GM23338 (cell line): Measurements from ENCODE around the gene PRR20D.

ENCODE experiments used
- CREB1 ChIP-seq: fragments of 250-450 bp; sonication (Bioruptor Pico); IDR thresholded peaks from 2 replicates; pipeline ENCODE4 v1.5.0; 2020; ENCODE audit warnings: low read depth, mild to moderate bottlenecking, moderate library complexity
- POLR2AphosphoS5 ChIP-seq: IDR thresholded peaks from 2 replicates; pipeline ENCODE4 v1.6.1; 2016; ENCODE audit warnings: antibody characterized with exemption, low read depth

DNA sequence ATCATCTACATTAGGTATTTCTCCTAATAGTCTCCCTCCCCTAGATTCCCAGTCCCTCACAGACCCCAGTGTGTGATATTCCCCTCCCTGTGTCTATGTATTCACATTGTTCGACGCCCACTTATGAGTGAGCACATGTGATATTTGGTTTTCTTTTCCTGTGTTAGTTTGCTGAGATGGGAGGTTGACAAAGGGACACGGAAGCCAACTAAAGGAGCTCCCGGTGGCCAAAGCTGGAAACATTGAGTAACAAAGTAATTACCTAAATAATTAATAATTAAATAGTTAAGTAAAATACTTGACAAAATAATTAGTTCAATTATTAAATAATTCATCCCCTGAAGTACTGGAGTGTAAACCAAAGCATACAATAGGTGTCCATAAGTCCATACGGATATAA lies 21.4 kb upstream of the PRR20D start:
- TF ChIP-seq CREB1 (no peak), POLR2AphosphoS5 (no peak)
